G401 (cell line): ENCODE data around the gene IGSF23. TPM values are rescaled to one million over a fixed set of nuclear protein-coding genes. Genes with fewer than 3 reads are reported as not detected.
"Not testable (repeated sequence)": the region's sequence is repeated elsewhere in the genome, so short reads cannot be mapped to it uniquely, and the experiment has no call there.

Experiments
- DNase-seq: peaks from one replicate; pipeline ENCODE4 v3.0.0-alpha.2; 2015; ENCODE audit warnings: low spot score
- in situ Hi-C: cut with HindIII; loops from 2 replicates; pipeline ENCODE4 v1.10.0; 2016; ENCODE audit warnings: low sequenced_read_pairs, mixed read lengths
- total RNA-seq: library from RNA; depleted of rRNA; stranded (reverse); fragments of >200 nt; shearing (Covaris generic); gene quantifications from 2 replicates; pipeline ENCODE4 v1.2.3, GENCODE V29; 2014

The IGSF23 gene
- total RNA-seq, 1 experiment from 2014 or later: not detected

GRCh38 chr19:44585371-44586133 is 27.8 kb upstream of the IGSF23 start:
- in situ Hi-C loops: no loop called here
- DNase-seq: no peak

- no peak for DNase-seq
- in situ Hi-C loops: no loop called here
Measured at GRCh38 chr19:44587963-44588770, 25.2 kb upstream of the IGSF23 start.

- DNase-seq: no peak
- in situ Hi-C loops: no loop called here
Measured at GRCh38 chr19:44588771-44589112, 24.6 kb upstream of the IGSF23 start.

- in situ Hi-C loops: no loop called here
Measured at GRCh38 chr19:44590245-44591059, 22.9 kb upstream of the IGSF23 start.

GRCh38 chr19:44591340-44591993 is 21.9 kb upstream of the IGSF23 start:
- in situ Hi-C loops, DNase-seq: not testable (repeated sequence)

More at GRCh38 chr19:44590245-44591059, 22.9 kb upstream of the IGSF23 start:
- no peak for DNase-seq

GRCh38 chr19:44592451-44592890 is 20.9 kb upstream of the IGSF23 start:
- in situ Hi-C loops: no loop called here
- no peak for DNase-seq

GRCh38 chr19:44593294-44593693 is 20.1 kb upstream of the IGSF23 start:
- in situ Hi-C loops: no loop called here

GRCh38 chr19:44593866-44594266 is 19.5 kb upstream of the IGSF23 start:
- DNase-seq: not testable (repeated sequence)

More at GRCh38 chr19:44593294-44593693, 20.1 kb upstream of the IGSF23 start:
- DNase-seq: no peak

GRCh38 chr19:44596428-44597130 is 16.8 kb upstream of the IGSF23 start:
- DNase-seq: no peak

More at GRCh38 chr19:44593866-44594266, 19.5 kb upstream of the IGSF23 start:
- in situ Hi-C loops: not testable (repeated sequence)

GRCh38 chr19:44597131-44597491 is 16.3 kb upstream of the IGSF23 start:
- in situ Hi-C loops: no loop called here
- no peak for DNase-seq

More at GRCh38 chr19:44596428-44597130, 16.8 kb upstream of the IGSF23 start:
- in situ Hi-C loops: no loop called here

GRCh38 chr19:44598355-44598754 is 15.0 kb upstream of the IGSF23 start:
- DNase-seq: no peak
- in situ Hi-C loops: no loop called here

GRCh38 chr19:44598880-44599279 is 14.5 kb upstream of the IGSF23 start:
- DNase-seq: no peak
- in situ Hi-C loops: no loop called here

GRCh38 chr19:44600466-44600865 is 12.9 kb upstream of the IGSF23 start:
- no peak for DNase-seq
- in situ Hi-C loops: no loop called here

- in situ Hi-C loops: no loop called here
- no peak for DNase-seq
Measured at GRCh38 chr19:44602081-44602480, 11.3 kb upstream of the IGSF23 start.

GRCh38 chr19:44603201-44603945 is 10.0 kb upstream of the IGSF23 start:
- in situ Hi-C loops: no loop called here
- DNase-seq: no peak

GRCh38 chr19:44604241-44604640 is 9.1 kb upstream of the IGSF23 start:
- in situ Hi-C loops: no loop called here
- DNase-seq: no peak

GRCh38 chr19:44605547-44605946 is 7.8 kb upstream of the IGSF23 start:
- in situ Hi-C loops: no loop called here
- no peak for DNase-seq

GRCh38 chr19:44607049-44607448 is 6.3 kb upstream of the IGSF23 start:
- DNase-seq: no peak
- in situ Hi-C loops: no loop called here
